Immature natural killer cell (primary cell): Measurements from ENCODE around the gene IL22. TPM values are rescaled to one million over a fixed set of nuclear protein-coding genes. Genes with fewer than 3 reads are reported as not detected.

Source experiments
- DNase-seq, 3 donors: peaks; one replicate each; pipeline ENCODE4 v3.0.0; 2022; ENCODE audit warnings: mixed read lengths in 1 of 3
- H3K27ac Mint-ChIP-seq, 6 donors: one replicate each; pipeline ENCODE4 v1.8.0; 2020; ENCODE audit warnings: mixed read lengths in 6 of 6, mild to moderate bottlenecking in 5 of 6, inconsistent platforms in 4 of 6, moderate library complexity in 3 of 6
- H3K27me3 Mint-ChIP-seq, 3 donors: one replicate each; pipeline ENCODE4 v1.8.0; 2020 to 2021; ENCODE audit warnings: low read depth in 3 of 3, mild to moderate bottlenecking in 3 of 3, mixed read lengths in 3 of 3, moderate library complexity in 3 of 3, inconsistent platforms in 1 of 3
- H3K36me3 Mint-ChIP-seq, 3 donors: one replicate each; pipeline ENCODE4 v1.8.0; 2020; ENCODE audit warnings: mixed read lengths in 3 of 3, inconsistent platforms in 2 of 3, mild to moderate bottlenecking in 2 of 3
- H3K4me1 Mint-ChIP-seq, 2 donors: one replicate each; pipeline ENCODE4 v1.8.0; 2020; ENCODE audit warnings: inconsistent platforms in 2 of 2, mild to moderate bottlenecking in 2 of 2, mixed read lengths in 2 of 2, moderate library complexity in 1 of 2
- H3K4me3 Mint-ChIP-seq, 5 donors: one replicate each; pipeline ENCODE4 v1.8.0; 2020; ENCODE audit warnings: mild to moderate bottlenecking in 5 of 5, mixed read lengths in 5 of 5, inconsistent platforms in 3 of 5, moderate library complexity in 3 of 5
- H3K9me3 Mint-ChIP-seq, 6 donors: one replicate each; pipeline ENCODE4 v1.8.0; 2020; ENCODE audit warnings: mild to moderate bottlenecking in 6 of 6, mixed read lengths in 6 of 6, inconsistent platforms in 4 of 6, moderate library complexity in 3 of 6
- polyA plus RNA-seq, 3 donors: library from polyadenylated mRNA; unstranded; fragments of 300-500 nt; fragmentation: Illumina TruSeq; gene quantifications; one replicate each; pipeline ENCODE4 v1.2.3, GENCODE V29; 2021

IL22 gene
- polyA plus RNA-seq: not detected

DNA sequence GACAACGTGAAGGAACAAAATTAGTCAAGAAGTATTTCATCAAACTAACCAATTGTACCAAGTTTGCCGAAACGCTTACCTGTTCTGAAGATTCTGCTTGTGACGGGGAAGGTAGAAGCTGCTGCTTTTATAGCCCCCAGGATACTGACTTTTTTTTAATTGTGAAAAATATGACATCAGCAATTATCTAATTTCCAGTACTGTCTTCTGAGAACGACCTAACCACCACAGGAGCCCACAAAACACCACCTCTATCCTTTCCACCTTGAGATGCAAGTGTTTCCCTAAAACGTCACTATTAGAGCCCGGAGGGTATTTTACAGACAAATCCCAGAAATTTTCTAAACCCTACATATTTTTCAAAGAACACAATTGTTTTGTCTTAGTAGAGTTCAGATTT, at the start of gene IL22:
Gene IL22, minus strand, starts transcription at position 101 of the 400 bp plus-strand sequence. CDS start 156 bp downstream, outside the sequence.
- Mint-ChIP-seq H3K4me3 (no peak within 1 kb of the TSS), H3K9me3 (no peaks in the 10 kb centered on the region), H3K4me1 (no peaks in the 10 kb centered on the region), H3K27ac (no peak within 1 kb of the TSS), H3K36me3 (no peaks in the 10 kb centered on the region), H3K27me3 (peaks cover 1 to 7% (median 6%) of the 10 kb centered on the region in 3 donors)
- no peak for DNase-seq

DNA sequence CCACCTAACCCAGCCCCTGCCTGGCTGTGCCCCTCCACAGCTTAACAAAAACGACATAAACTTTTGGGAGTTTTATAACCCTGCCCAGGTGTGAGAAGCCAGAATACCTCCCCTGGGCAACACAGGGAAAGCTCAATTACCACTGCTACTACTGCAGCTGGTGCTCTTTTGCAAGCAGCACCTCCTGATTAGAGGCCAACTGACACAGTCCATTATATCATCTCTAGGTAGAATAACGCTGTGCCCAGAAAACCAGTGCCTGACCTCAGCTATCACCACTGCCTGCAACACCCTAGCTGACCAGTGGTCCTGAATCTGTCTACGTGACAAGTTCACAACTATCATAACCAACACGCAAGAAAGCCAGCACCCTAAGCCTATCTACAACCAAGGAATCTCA, 44.5 kb upstream of the IL22 start:
- peaks cover 0 to 2% (median 0%) of the 10 kb centered on the region in 6 donors for H3K9me3 Mint-ChIP-seq
- H3K27me3 Mint-ChIP-seq: no peaks in the 10 kb centered on the region
- H3K4me1 Mint-ChIP-seq: no peaks in the 10 kb centered on the region
- peak overlapping the region in 1 of 6 donors; percentile 34 for H3K27ac Mint-ChIP-seq
- no peak overlapping the region for H3K4me3 Mint-ChIP-seq
- H3K36me3 Mint-ChIP-seq: peaks cover 47 to 69% (median 59%) of the 10 kb centered on the region in 3 donors
- no peak for DNase-seq

DNA sequence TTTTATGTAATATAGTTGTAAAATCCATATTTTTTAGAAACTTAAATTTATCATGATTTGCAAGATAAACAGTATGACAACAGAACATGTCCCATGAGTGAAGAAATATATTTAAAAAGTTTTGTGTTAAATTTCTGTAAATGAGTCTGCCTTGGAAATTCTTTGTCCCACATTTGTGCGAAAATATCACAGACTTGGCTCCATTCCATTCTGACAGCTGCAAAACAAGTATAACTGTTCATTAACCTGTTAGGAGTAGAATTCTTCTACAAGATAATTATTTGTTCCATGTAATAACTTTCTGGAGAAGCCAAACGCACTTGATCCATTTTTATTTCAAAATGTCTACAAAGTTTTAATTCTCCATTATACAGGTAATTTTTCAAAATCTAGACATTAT, 40.8 kb upstream of the IL22 start:
- H3K9me3 Mint-ChIP-seq: no peaks in the 10 kb centered on the region
- H3K36me3 Mint-ChIP-seq: peaks cover 12 to 34% (median 28%) of the 10 kb centered on the region in 3 donors
- no peak overlapping the region for H3K4me3 Mint-ChIP-seq
- peaks cover 4 to 10% of the 10 kb centered on the region in 2 donors for H3K4me1 Mint-ChIP-seq
- no peak for DNase-seq
- no peak overlapping the region for H3K27ac Mint-ChIP-seq
- H3K27me3 Mint-ChIP-seq: no peaks in the 10 kb centered on the region

DNA sequence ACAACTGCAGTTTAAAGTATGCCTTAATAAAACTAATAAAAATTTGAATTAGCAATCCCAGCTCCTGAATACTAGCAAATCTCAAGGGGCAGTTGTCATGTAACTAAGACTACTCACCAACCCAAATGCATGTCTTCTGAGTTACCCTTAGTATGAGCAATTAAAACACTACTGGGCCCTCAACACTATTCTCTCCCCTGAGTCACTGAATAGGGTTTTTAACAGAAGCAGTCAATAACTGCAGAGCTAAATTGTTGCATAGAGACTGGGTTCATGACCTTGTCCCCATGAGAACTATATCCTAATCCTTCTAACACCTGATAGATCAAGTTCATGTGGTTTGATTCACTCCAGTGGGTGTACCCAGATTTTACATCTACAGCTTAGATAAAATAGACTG, 39.9 kb upstream of the IL22 start:
- Mint-ChIP-seq H3K36me3 (peaks cover 9 to 26% (median 20%) of the 10 kb centered on the region in 3 donors), H3K4me3 (no peak overlapping the region), H3K27me3 (no peaks in the 10 kb centered on the region), H3K4me1 (peaks cover 4 to 10% of the 10 kb centered on the region in 2 donors), H3K9me3 (no peaks in the 10 kb centered on the region), H3K27ac (no peak overlapping the region)
- no peak for DNase-seq

DNA sequence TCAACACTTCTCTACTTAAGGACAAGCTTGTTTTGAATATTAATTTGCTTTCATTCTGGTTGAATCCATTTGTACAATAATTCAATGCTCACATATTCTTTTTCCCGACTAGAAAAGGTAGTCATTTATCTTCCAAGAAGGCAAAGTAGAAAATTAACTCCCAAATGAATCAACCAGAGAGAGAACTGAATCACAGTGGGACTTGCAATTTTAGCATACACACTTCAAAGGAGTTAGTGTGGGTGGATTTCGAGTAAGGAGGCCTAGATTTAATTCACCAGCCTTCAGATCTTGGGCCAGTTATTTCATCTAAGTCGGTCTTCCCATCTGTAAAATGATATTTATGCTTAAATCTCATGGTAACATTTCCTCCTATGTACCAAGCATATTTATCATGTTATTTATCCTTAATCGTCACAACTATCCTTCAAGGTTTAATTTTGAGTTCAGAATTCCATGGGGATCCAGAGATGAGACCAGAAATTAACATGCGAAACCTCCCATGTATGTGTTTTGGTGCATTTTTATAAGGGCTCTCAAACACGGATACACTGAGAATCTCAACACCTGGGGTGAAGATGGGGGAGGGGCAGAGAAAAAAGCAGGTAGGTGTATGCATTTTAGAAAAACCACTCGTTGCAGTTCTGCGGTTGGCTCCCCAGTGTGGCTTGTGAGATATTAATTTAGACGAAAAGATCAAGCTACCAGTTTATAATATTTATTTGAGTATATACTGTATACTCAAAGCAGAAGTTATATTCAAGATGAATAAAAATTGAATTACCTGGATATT, 38.9 kb upstream of the IL22 start:
- Mint-ChIP-seq H3K4me1 (peaks cover 4 to 10% of the 10 kb centered on the region in 2 donors), H3K9me3 (no peaks in the 10 kb centered on the region), H3K27ac (no peak overlapping the region), H3K27me3 (no peaks in the 10 kb centered on the region), H3K4me3 (no peak overlapping the region), H3K36me3 (peaks cover 8 to 25% (median 20%) of the 10 kb centered on the region in 3 donors)
- no peak for DNase-seq

- Mint-ChIP-seq H3K27ac (no peak overlapping the region), H3K36me3 (peaks cover 4 to 21% (median 18%) of the 10 kb centered on the region in 3 donors), H3K27me3 (no peaks in the 10 kb centered on the region), H3K4me1 (peaks cover 4 to 10% of the 10 kb centered on the region in 2 donors), H3K4me3 (no peak overlapping the region), H3K9me3 (no peaks in the 10 kb centered on the region)
- no peak for DNase-seq
Observed at GRCh38 chr12:68291396-68292036, 38.1 kb upstream of the IL22 start.

GRCh38 chr12:68290126-68290525, 36.7 kb upstream of the IL22 start:
- Mint-ChIP-seq H3K4me1 (peaks cover 4 to 10% of the 10 kb centered on the region in 2 donors), H3K36me3 (peaks cover 4 to 17% (median 16%) of the 10 kb centered on the region in 3 donors), H3K27me3 (no peaks in the 10 kb centered on the region), H3K4me3 (no peak overlapping the region), H3K9me3 (no peaks in the 10 kb centered on the region), H3K27ac (peak overlapping the region in 1 of 6 donors; percentile 14)
- no peak for DNase-seq

GRCh38 chr12:68287106-68287505, 33.7 kb upstream of the IL22 start:
- H3K4me1 Mint-ChIP-seq: peaks cover 4 to 10% of the 10 kb centered on the region in 2 donors
- no peak for DNase-seq
- peaks cover 0 to 2% (median 0%) of the 10 kb centered on the region in 3 donors for H3K27me3 Mint-ChIP-seq
- H3K4me3 Mint-ChIP-seq: no peak overlapping the region
- no peak overlapping the region for H3K27ac Mint-ChIP-seq
- no peaks in the 10 kb centered on the region for H3K36me3 Mint-ChIP-seq
- no peaks in the 10 kb centered on the region for H3K9me3 Mint-ChIP-seq

GRCh38 chr12:68286396-68286795, 33.0 kb upstream of the IL22 start:
- DNase-seq: no peak
- Mint-ChIP-seq H3K27ac (no peak overlapping the region), H3K4me3 (no peak overlapping the region), H3K36me3 (no peaks in the 10 kb centered on the region), H3K27me3 (peaks cover 0 to 2% (median 0%) of the 10 kb centered on the region in 3 donors), H3K9me3 (no peaks in the 10 kb centered on the region), H3K4me1 (peaks cover 4 to 10% of the 10 kb centered on the region in 2 donors)

GRCh38 chr12:68285541-68285940, 32.1 kb upstream of the IL22 start:
- H3K4me1 Mint-ChIP-seq: peaks cover 4 to 7% of the 10 kb centered on the region in 2 donors
- no peak overlapping the region for H3K27ac Mint-ChIP-seq
- no peak overlapping the region for H3K4me3 Mint-ChIP-seq
- H3K36me3 Mint-ChIP-seq: no peaks in the 10 kb centered on the region
- DNase-seq: no peak
- no peaks in the 10 kb centered on the region for H3K9me3 Mint-ChIP-seq
- peaks cover 0 to 2% (median 0%) of the 10 kb centered on the region in 3 donors for H3K27me3 Mint-ChIP-seq

DNA sequence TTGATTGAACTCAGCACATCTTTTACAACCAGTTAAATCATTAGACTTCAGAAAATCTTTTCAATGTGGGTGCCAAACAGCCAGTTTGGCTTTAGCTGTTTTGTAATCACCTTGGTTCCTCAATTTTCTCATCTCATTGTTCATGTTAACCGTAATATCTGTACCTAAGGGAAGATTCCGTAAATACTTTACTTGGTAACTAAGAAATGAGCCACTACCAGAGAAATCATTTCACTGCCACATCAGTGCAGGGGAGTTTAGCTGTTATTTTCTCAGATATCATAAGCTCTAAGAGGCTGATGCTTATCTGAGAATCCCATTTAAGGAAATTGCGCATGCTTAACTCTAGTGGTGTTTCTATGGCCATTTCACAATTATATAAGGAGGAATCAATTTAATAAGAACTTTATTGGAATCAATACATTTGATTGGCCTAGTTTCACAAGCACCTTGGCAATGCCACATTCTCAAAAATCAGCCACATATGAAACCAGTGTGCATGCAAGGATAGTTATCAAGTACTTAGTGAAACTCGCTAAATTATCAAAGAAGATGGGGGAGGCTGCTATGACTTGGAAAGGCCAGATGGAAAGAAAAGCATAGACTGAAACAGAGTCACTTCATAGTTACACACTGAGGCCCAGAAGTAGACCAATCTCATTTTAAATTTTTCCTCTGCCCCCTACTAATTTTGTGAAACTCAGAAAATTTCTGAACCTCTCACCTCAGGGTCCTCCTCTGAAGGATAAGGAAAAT, 28.1 kb upstream of the IL22 start:
- H3K4me3 Mint-ChIP-seq: no peak overlapping the region
- H3K4me1 Mint-ChIP-seq: no peaks in the 10 kb centered on the region
- H3K27ac Mint-ChIP-seq: no peak overlapping the region
- no peak for DNase-seq
- no peaks in the 10 kb centered on the region for H3K36me3 Mint-ChIP-seq
- no peaks in the 10 kb centered on the region for H3K9me3 Mint-ChIP-seq
- peaks cover 0 to 4% (median 0%) of the 10 kb centered on the region in 3 donors for H3K27me3 Mint-ChIP-seq

- Mint-ChIP-seq H3K27me3 (peaks cover 0 to 4% (median 0%) of the 10 kb centered on the region in 3 donors), H3K9me3 (no peaks in the 10 kb centered on the region), H3K36me3 (no peaks in the 10 kb centered on the region), H3K4me1 (no peaks in the 10 kb centered on the region), H3K27ac (no peak overlapping the region), H3K4me3 (no peak overlapping the region)
- no peak for DNase-seq
Observed at GRCh38 chr12:68280240-68280639, 26.8 kb upstream of the IL22 start.

GRCh38 chr12:68279227-68280054, 26.0 kb upstream of the IL22 start:
- Mint-ChIP-seq H3K27ac (no peak overlapping the region), H3K9me3 (no peaks in the 10 kb centered on the region), H3K4me3 (no peak overlapping the region), H3K36me3 (no peaks in the 10 kb centered on the region), H3K4me1 (no peaks in the 10 kb centered on the region), H3K27me3 (peaks cover 0 to 4% (median 0%) of the 10 kb centered on the region in 3 donors)
- no peak for DNase-seq
